Small intestine (tissue), 7 donors: ENCODE data around the gene NKTR. TPM values are rescaled to one million over a fixed set of nuclear protein-coding genes. Genes with fewer than 3 reads are reported as not detected.

ENCODE experiments used
- DNase-seq, 2 donors: peaks; one replicate each; pipeline versions ENCODE4 v3.0.0 to v3.0.0-alpha.2; 2013
- FAIRE-seq: peaks from 2 replicates; lab custom pipeline; 2012; peaks lifted over from hg19 to GRCh38; lab: Jason Lieb, UNC
- H3K27ac ChIP-seq, 3 donors: one replicate each; pipeline ENCODE4 v1.5.1; 2013; ENCODE audit warnings: low read length in 2 of 3, mild to moderate bottlenecking in 2 of 3, control low read depth in 1 of 3, inconsistent platforms in 1 of 3, low read depth in 1 of 3, moderate library complexity in 1 of 3
- H3K27me3 ChIP-seq, 3 donors: one replicate each; pipeline ENCODE4 v1.6.1; 2013; ENCODE audit warnings: low read length in 3 of 3, inconsistent platforms in 1 of 3; ENCODE audit not compliant: control insufficient read depth in 3 of 3, insufficient read depth in 3 of 3
- H3K36me3 ChIP-seq, 3 donors: one replicate each; pipeline ENCODE4 v1.6.1; 2013; ENCODE audit warnings: low read length in 3 of 3, inconsistent platforms in 1 of 3, low read depth in 1 of 3, mild to moderate bottlenecking in 1 of 3, moderate library complexity in 1 of 3; ENCODE audit not compliant: control insufficient read depth in 3 of 3, insufficient read depth in 2 of 3
- H3K4me1 ChIP-seq, 3 donors: one replicate each; pipeline ENCODE4 v1.6.1; 2013; ENCODE audit warnings: low read length in 2 of 3, inconsistent platforms in 1 of 3, low read depth in 1 of 3, mild to moderate bottlenecking in 1 of 3, moderate library complexity in 1 of 3; ENCODE audit not compliant: control insufficient read depth in 3 of 3, insufficient read depth in 2 of 3
- H3K4me3 ChIP-seq, 3 donors: one replicate each; pipeline ENCODE4 v1.5.1; 2013; ENCODE audit warnings: low read length in 3 of 3, control low read depth in 1 of 3, inconsistent platforms in 1 of 3, low read depth in 1 of 3, mild to moderate bottlenecking in 1 of 3, moderate library complexity in 1 of 3
- H3K9me3 ChIP-seq, 2 donors: one replicate each; pipeline ENCODE4 v1.6.1; 2013; ENCODE audit warnings: low read depth in 1 of 2, low read length in 1 of 2; ENCODE audit not compliant: control insufficient read depth in 2 of 2, insufficient read depth in 1 of 2
- WGBS, 3 donors: extraction: QIAGEN DNeasy Blood & Tissue Kit; methylation state at CpG; one replicate each; pipeline ENCODE4 v1.1.7; 2013; 5-methylcytosine and 5-hydroxymethylcytosine counted together
- polyA plus RNA-seq, 4 donors: library from polyadenylated mRNA; stranded (reverse) in 3 of 4; unstranded in 1 of 4; fragments of 200-250 nt in 3 of 4; fragments of 120-200 nt in 1 of 4; gene quantifications; one replicate each; pipeline versions ENCODE4 v1.2.1 to v1.2.3, GENCODE V29; 2013
- donor health status: healthy with polysubstance abuse.
- donor health status: control.
- donor health status: control.
- donor health status: Bipolar disorder and iron deficiency.
- donor health status: healthy.

NKTR gene
- polyA plus RNA-seq, 4 donors = 11.3 to 122 (median 18.3) TPM

DNA sequence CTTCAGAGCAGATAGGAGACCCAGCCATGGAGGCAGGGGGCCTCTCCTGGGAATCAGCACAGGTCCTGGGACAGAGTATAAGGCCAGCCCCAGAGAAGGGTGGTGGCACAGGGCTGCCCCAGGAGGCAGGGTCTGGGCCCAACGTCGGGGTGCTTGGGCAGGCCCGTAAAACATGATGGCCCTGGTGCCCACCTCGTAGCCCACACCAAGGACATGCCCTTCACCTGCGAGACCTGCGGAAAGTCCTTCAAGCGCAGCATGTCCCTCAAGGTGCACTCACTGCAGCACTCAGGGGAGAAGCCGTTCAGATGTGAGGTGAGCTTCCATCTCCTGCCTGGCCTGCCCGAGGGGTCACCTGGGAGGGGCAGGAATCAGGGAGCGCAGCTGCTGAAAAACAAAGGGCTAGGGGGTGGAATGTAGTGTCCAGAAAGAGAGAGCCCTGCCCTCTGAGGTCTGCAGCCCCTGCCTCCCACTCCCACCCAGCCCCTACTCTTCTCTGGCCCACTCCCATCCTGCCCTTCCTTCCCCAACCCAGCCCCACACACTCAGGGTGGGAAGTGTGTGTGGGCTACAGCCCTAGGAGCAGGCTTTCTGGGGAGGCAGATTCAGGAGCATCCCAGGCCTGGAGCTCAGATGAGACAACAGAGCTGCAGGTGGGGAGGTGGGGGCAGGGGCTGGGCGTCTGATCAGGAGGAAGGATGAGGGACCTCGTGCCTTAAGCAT is 62.5 kb downstream of the NKTR start:
- H3K36me3 ChIP-seq = peaks cover 0 to 34% (median 0%) of the 10 kb centered on the region in 3 donors

GRCh38 chr3:42663581-42664437 is 63.3 kb downstream of the NKTR start:
- FAIRE-seq (no peak), DNase-seq (no peak)
- no peak overlapping the region for H3K4me3 ChIP-seq
- no peaks in the 10 kb centered on the region for H3K9me3 ChIP-seq
- no peaks in the 10 kb centered on the region for H3K4me1 ChIP-seq
- peaks cover 0 to 2% (median 0%) of the 10 kb centered on the region in 3 donors for H3K27me3 ChIP-seq
- H3K27ac ChIP-seq = no peak overlapping the region
- WGBS, 3 donors = 85% methylated on average over 38 of the region's 38 CpGs
- H3K36me3 ChIP-seq = peaks cover 0 to 26% (median 0%) of the 10 kb centered on the region in 3 donors

More for the DNA sequence above, 62.5 kb downstream of the NKTR start:
- Histone ChIP-seq H3K9me3 (no peaks in the 10 kb centered on the region), H3K27ac (no peak overlapping the region), H3K4me3 (no peak overlapping the region), H3K27me3 (peaks cover 0 to 2% (median 0%) of the 10 kb centered on the region in 3 donors), H3K4me1 (no peaks in the 10 kb centered on the region)
- WGBS, 3 donors = 78 to 86% (median 84%) methylated on average over 12 of the region's 12 CpGs
- FAIRE-seq (no peak), DNase-seq (no peak)

- no peak for FAIRE-seq
- 81 to 96% (median 88%) methylated on average over 12 to 19 of the region's 19 CpGs for WGBS, 3 donors
- no peak overlapping the region for H3K27ac ChIP-seq
- peaks cover 0 to 2% (median 0%) of the 10 kb centered on the region in 3 donors for H3K27me3 ChIP-seq
- H3K4me1 ChIP-seq = no peaks in the 10 kb centered on the region
- H3K4me3 ChIP-seq = no peak overlapping the region
- DNase-seq = no peak
- H3K9me3 ChIP-seq = no peaks in the 10 kb centered on the region
- peaks cover 0 to 21% (median 0%) of the 10 kb centered on the region in 3 donors for H3K36me3 ChIP-seq
These were observed 63.9 kb downstream of the NKTR start for GRCh38 chr3:42664438-42664803.

DNA sequence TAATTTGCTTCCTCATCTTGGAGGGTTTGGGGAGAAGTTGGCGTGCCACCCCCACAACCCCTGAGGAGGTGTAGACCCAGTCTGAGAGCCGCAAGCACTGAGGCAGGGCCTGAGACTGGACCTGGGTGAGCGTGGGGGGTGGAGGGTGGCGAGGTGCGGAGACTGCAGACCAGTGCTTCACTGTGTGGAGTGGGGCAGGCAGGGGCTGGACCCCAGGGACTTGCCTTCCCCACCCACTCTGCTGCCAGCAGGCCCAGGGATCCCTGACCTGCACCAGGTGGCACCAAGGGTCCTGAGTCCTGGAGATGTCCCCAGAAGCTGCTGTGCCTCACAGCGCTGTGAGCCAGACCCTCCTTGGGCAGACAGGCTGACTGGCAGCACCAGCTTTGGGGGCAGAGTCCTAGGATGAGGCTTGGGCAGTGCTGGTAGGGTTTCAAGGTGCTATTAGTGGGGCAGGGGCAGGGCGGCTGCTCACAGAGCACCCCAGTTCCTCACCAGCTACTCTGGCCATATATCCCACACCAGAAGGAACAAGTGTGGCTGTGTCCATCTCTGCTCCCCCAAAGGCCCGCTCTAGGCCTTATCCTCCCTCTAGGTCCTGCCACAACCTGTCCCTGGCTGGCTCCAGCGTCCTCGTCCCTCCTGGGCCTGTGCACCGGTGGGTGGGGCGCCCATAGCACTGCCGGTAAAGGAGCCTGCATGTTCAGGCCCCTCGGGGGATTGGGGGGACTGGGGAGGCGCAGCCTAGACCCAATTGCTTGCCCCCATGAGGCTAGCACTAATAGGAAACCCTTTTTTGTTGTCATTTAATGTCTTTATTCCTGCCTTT is 64.8 kb downstream of the NKTR start:
- Histone ChIP-seq H3K27me3 (peaks cover 0 to 2% (median 0%) of the 10 kb centered on the region in 3 donors), H3K9me3 (no peaks in the 10 kb centered on the region), H3K4me1 (no peaks in the 10 kb centered on the region), H3K36me3 (peaks cover 0 to 13% (median 0%) of the 10 kb centered on the region in 3 donors), H3K4me3 (no peak overlapping the region), H3K27ac (no peak overlapping the region)
- FAIRE-seq (no peak), DNase-seq (no peak)
- WGBS, 3 donors = 76 to 87% (median 80%) methylated on average over 15 of the region's 15 CpGs

- H3K9me3 ChIP-seq = no peaks in the 10 kb centered on the region
- peaks cover 0 to 2% (median 0%) of the 10 kb centered on the region in 3 donors for H3K27me3 ChIP-seq
- WGBS, 3 donors = 67 to 75% (median 71%) methylated on average over 8 of the region's 8 CpGs
- H3K4me1 ChIP-seq = no peaks in the 10 kb centered on the region
- no peak overlapping the region for H3K4me3 ChIP-seq
- FAIRE-seq (no peak), DNase-seq (no peak)
- no peak overlapping the region for H3K27ac ChIP-seq
- peaks cover 0 to 5% (median 0%) of the 10 kb centered on the region in 3 donors for H3K36me3 ChIP-seq
These were observed 65.5 kb downstream of the NKTR start for GRCh38 chr3:42666022-42666421.

GRCh38 chr3:42666577-42666998 is 66.1 kb downstream of the NKTR start:
- H3K4me1 ChIP-seq = no peaks in the 10 kb centered on the region
- H3K4me3 ChIP-seq = no peak overlapping the region
- H3K27me3 ChIP-seq = peaks cover 0 to 2% (median 0%) of the 10 kb centered on the region in 3 donors
- H3K36me3 ChIP-seq = peaks cover 0 to 2% (median 0%) of the 10 kb centered on the region in 3 donors
- WGBS, 3 donors = 68 to 81% (median 76%) methylated on average over 4 of the region's 4 CpGs
- DNase-seq = no peak
- FAIRE-seq = no peak
- H3K9me3 ChIP-seq = no peaks in the 10 kb centered on the region
- no peak overlapping the region for H3K27ac ChIP-seq

- no peaks in the 10 kb centered on the region for H3K36me3 ChIP-seq
- no peak for DNase-seq
- no peaks in the 10 kb centered on the region for H3K9me3 ChIP-seq
- H3K27ac ChIP-seq = no peak overlapping the region
- peaks cover 0 to 2% (median 0%) of the 10 kb centered on the region in 3 donors for H3K27me3 ChIP-seq
- 64 to 67% (median 66%) methylated on average over 7 of the region's 7 CpGs for WGBS, 3 donors
- no peak overlapping the region for H3K4me3 ChIP-seq
- no peaks in the 10 kb centered on the region for H3K4me1 ChIP-seq
- FAIRE-seq = no peak
These were observed 66.6 kb downstream of the NKTR start for GRCh38 chr3:42667096-42667522.
